ENCODE measurements around the gene PLB1. TPM values are rescaled to one million over a fixed set of nuclear protein-coding genes. Genes with fewer than 3 reads are reported as not detected.
A peak's percentile ranks its signal among the peaks of the same experiment; 100 is the strongest.

The PLB1 gene
- total and polyA plus RNA-seq, 5 experiments from 2014 or later: 0.29 to 0.34 (median 0.34) TPM; not detected in 2

GRCh38 chr2:28591711-28592335, 96.0 kb downstream of the PLB1 start:
- peaks cover 0 to 18% (median 3%) of the 10 kb centered on the region in 5 donors for H3K27me3 Mint-ChIP-seq
- DNase-seq (no peak), ATAC-seq (no peak)
- H3K4me3 Mint-ChIP-seq: no peak overlapping the region
- no peaks in the 10 kb centered on the region for H3K36me3 Mint-ChIP-seq
- H3K4me1 Mint-ChIP-seq: peaks cover 25 to 39% (median 33%) of the 10 kb centered on the region in 4 donors
- H3K9me3 Mint-ChIP-seq: no peaks in the 10 kb centered on the region
- no peak overlapping the region for H3K27ac Mint-ChIP-seq
- POLR2A ChIA-PET: interaction anchor here (1.7 to 4.2 kb wide), 2 partner anchors 25 to 159 kb away, joined by 4 to 50 read pairs; partner anchors contain the start of gene PPP1CB

- DNase-seq (no peak), ATAC-seq (no peak)
- Mint-ChIP-seq H3K36me3 (no peaks in the 10 kb centered on the region), H3K4me1 (peaks cover 20 to 33% (median 26%) of the 10 kb centered on the region in 4 donors), H3K9me3 (no peaks in the 10 kb centered on the region), H3K27me3 (peaks cover 0 to 18% (median 3%) of the 10 kb centered on the region in 5 donors), H3K4me3 (peak overlapping the region in 1 of 10 donors; percentile 10), H3K27ac (peak overlapping the region in 2 of 10 donors; percentile 56 to 86)
- POLR2A ChIA-PET: interaction anchor here (1.7 to 4.2 kb wide), 2 partner anchors 26 to 158 kb away, joined by 4 to 50 read pairs; partner anchors contain the start of gene PPP1CB
These were observed 96.6 kb downstream of the PLB1 start for GRCh38 chr2:28592481-28592880.

GRCh38 chr2:28593160-28593755, 97.4 kb downstream of the PLB1 start:
- POLR2A ChIA-PET: interaction anchor here (1.7 to 4.2 kb wide), 3 partner anchors 27 to 157 kb away, joined by 4 to 50 read pairs (median 18); partner anchors contain the start of gene PPP1CB
- no peak for ATAC-seq
- H3K4me3 Mint-ChIP-seq: no peak overlapping the region

GRCh38 chr2:28594000-28594331, 98.1 kb downstream of the PLB1 start:
- peak overlapping the region; percentile 31 to 81 (median 71) for H3K4me3 Mint-ChIP-seq
- peak; percentile 21 to 26 for ATAC-seq
- DNase-seq: no peak
- H3K9me3 Mint-ChIP-seq: no peaks in the 10 kb centered on the region
- H3K27me3 Mint-ChIP-seq: peaks cover 0 to 18% (median 3%) of the 10 kb centered on the region in 5 donors
- H3K27ac Mint-ChIP-seq: peak overlapping the region; percentile 77 to 97 (median 93)
- POLR2A ChIA-PET: interaction anchor here (1.0 to 4.2 kb wide), 6 partner anchors 11 to 160 kb away, joined by 3 to 50 read pairs (median 3); partner anchors contain the start of gene PPP1CB
- no peaks in the 10 kb centered on the region for H3K36me3 Mint-ChIP-seq
- peaks cover 13 to 22% (median 17%) of the 10 kb centered on the region in 4 donors for H3K4me1 Mint-ChIP-seq

More at GRCh38 chr2:28593160-28593755, 97.4 kb downstream of the PLB1 start:
- no peaks in the 10 kb centered on the region for H3K36me3 Mint-ChIP-seq
- peak overlapping the region in 2 of 10 donors; percentile 95 to 97 for H3K27ac Mint-ChIP-seq
- no peaks in the 10 kb centered on the region for H3K9me3 Mint-ChIP-seq
- H3K27me3 Mint-ChIP-seq: peaks cover 0 to 18% (median 3%) of the 10 kb centered on the region in 5 donors
- DNase-seq: no peak
- H3K4me1 Mint-ChIP-seq: peaks cover 14 to 25% (median 19%) of the 10 kb centered on the region in 4 donors

- peak; percentile 81 to 83 for ATAC-seq
- no peaks in the 10 kb centered on the region for H3K9me3 Mint-ChIP-seq
- H3K27me3 Mint-ChIP-seq: peaks cover 0 to 16% (median 3%) of the 10 kb centered on the region in 5 donors
- DNase-seq: peak; percentile 70 to 92 (median 81)
- peak overlapping the region; percentile 77 to 97 (median 93) for H3K27ac Mint-ChIP-seq
- POLR2A ChIA-PET: interaction anchor here (0.7 to 4.2 kb wide), 8 partner anchors 10 to 195 kb away, joined by 3 to 50 read pairs (median 3); partner anchors contain the start of gene PPP1CB
- peaks cover 13 to 22% (median 17%) of the 10 kb centered on the region in 4 donors for H3K4me1 Mint-ChIP-seq
- peak overlapping the region; percentile 31 to 81 (median 71) for H3K4me3 Mint-ChIP-seq
- H3K36me3 Mint-ChIP-seq: no peaks in the 10 kb centered on the region
These were observed 98.7 kb downstream of the PLB1 start for GRCh38 chr2:28594332-28595108.

GRCh38 chr2:28595323-28595722, 99.5 kb downstream of the PLB1 start:
- POLR2A ChIA-PET: interaction anchor here (0.7 to 4.2 kb wide), 6 partner anchors 9 to 194 kb away, joined by 3 to 50 read pairs (median 3); partner anchors contain the start of gene PPP1CB
- peaks cover 0 to 2% (median 0%) of the 10 kb centered on the region in 9 donors for H3K9me3 Mint-ChIP-seq
- H3K27ac Mint-ChIP-seq: peak overlapping the region in 9 of 10 donors; percentile 11 to 97 (median 92)

GRCh38 chr2:28598484-28598883, 102.6 kb downstream of the PLB1 start:
- Mint-ChIP-seq H3K4me1 (peaks cover 15 to 44% (median 23%) of the 10 kb centered on the region in 4 donors), H3K27ac (peak overlapping the region in 2 of 10 donors; percentile 66 to 76), H3K9me3 (peaks cover 0 to 2% (median 0%) of the 10 kb centered on the region in 9 donors), H3K36me3 (peaks cover 0 to 2% (median 0%) of the 10 kb centered on the region in 3 donors), H3K27me3 (no peaks in the 10 kb centered on the region), H3K4me3 (no peak overlapping the region)
- no peak for ATAC-seq
- DNase-seq: no peak
- POLR2A ChIA-PET: no interaction called here

More at GRCh38 chr2:28595323-28595722, 99.5 kb downstream of the PLB1 start:
- peaks cover 0 to 8% (median 3%) of the 10 kb centered on the region in 5 donors for H3K27me3 Mint-ChIP-seq
- ATAC-seq (no peak), DNase-seq (no peak)
- peaks cover 0 to 2% (median 0%) of the 10 kb centered on the region in 3 donors for H3K36me3 Mint-ChIP-seq
- H3K4me3 Mint-ChIP-seq: peak overlapping the region in 2 of 10 donors; percentile 63 to 76
- peaks cover 12 to 22% (median 17%) of the 10 kb centered on the region in 4 donors for H3K4me1 Mint-ChIP-seq

- H3K9me3 Mint-ChIP-seq: peaks cover 0 to 2% (median 0%) of the 10 kb centered on the region in 9 donors
- POLR2A ChIA-PET: interaction anchor here (0.8 kb wide), 1 partner anchor 12 kb away, joined by 3 read pairs; no protein-coding TSS in a partner anchor
- peaks cover 0 to 2% (median 0%) of the 10 kb centered on the region in 3 donors for H3K36me3 Mint-ChIP-seq
- H3K27ac Mint-ChIP-seq: peak overlapping the region in 4 of 10 donors; percentile 4 to 70 (median 56)
- DNase-seq (no peak), ATAC-seq (no peak)
- H3K4me3 Mint-ChIP-seq: no peak overlapping the region
- H3K4me1 Mint-ChIP-seq: peaks cover 5 to 36% (median 10%) of the 10 kb centered on the region in 4 donors
- H3K27me3 Mint-ChIP-seq: no peaks in the 10 kb centered on the region
These were observed 104.3 kb downstream of the PLB1 start for GRCh38 chr2:28600181-28600580.

GRCh38 chr2:28601616-28602015, 105.8 kb downstream of the PLB1 start:
- peaks cover 7 to 35% (median 10%) of the 10 kb centered on the region in 4 donors for H3K4me1 Mint-ChIP-seq
- no peaks in the 10 kb centered on the region for H3K27me3 Mint-ChIP-seq
- DNase-seq: no peak
- peaks cover 0 to 2% (median 0%) of the 10 kb centered on the region in 3 donors for H3K36me3 Mint-ChIP-seq
- H3K9me3 Mint-ChIP-seq: peaks cover 0 to 2% (median 0%) of the 10 kb centered on the region in 9 donors
- H3K27ac Mint-ChIP-seq: peak overlapping the region in 2 of 10 donors; percentile 46 to 78
- H3K4me3 Mint-ChIP-seq: no peak overlapping the region
- POLR2A ChIA-PET: no interaction called here
- no peak for ATAC-seq

- Mint-ChIP-seq H3K4me1 (peaks cover 8 to 35% (median 12%) of the 10 kb centered on the region in 4 donors), H3K36me3 (peaks cover 0 to 2% (median 0%) of the 10 kb centered on the region in 3 donors), H3K9me3 (peaks cover 0 to 2% (median 0%) of the 10 kb centered on the region in 9 donors), H3K4me3 (no peak overlapping the region), H3K27ac (peak overlapping the region in 3 of 10 donors; percentile 41 to 78 (median 46)), H3K27me3 (no peaks in the 10 kb centered on the region)
- DNase-seq: no peak
- no peak for ATAC-seq
- POLR2A ChIA-PET: no interaction called here
These were observed 106.3 kb downstream of the PLB1 start for GRCh38 chr2:28602136-28602660.

- Mint-ChIP-seq H3K36me3 (peaks cover 0 to 2% (median 0%) of the 10 kb centered on the region in 3 donors), H3K4me3 (no peak overlapping the region), H3K4me1 (peaks cover 8 to 35% (median 13%) of the 10 kb centered on the region in 4 donors), H3K27me3 (no peaks in the 10 kb centered on the region), H3K27ac (peak overlapping the region in 9 of 10 donors; percentile 4 to 83 (median 40)), H3K9me3 (peaks cover 0 to 2% (median 0%) of the 10 kb centered on the region in 9 donors)
- POLR2A ChIA-PET: interaction anchor here (0.9 to 1.0 kb wide), 2 partner anchors 10 to 13 kb away, joined by 3 to 4 read pairs; no protein-coding TSS in a partner anchor
- DNase-seq: no peak
- no peak for ATAC-seq
These were observed 107.1 kb downstream of the PLB1 start for GRCh38 chr2:28602751-28603639.
